ENCODE data around the gene TUSC2. TPM values are rescaled to one million over a fixed set of nuclear protein-coding genes. Genes with fewer than 3 reads are reported as not detected.
"Not testable (repeated sequence)": the region's sequence is repeated elsewhere in the genome, so short reads cannot be mapped to it uniquely, and the experiment has no call there.

The TUSC2 gene
- total RNA-seq, 1 experiment from 2014 or later: 29.1 TPM

GRCh38 chr3:50294492-50295403 lies 33.3 kb downstream of the TUSC2 start:
- no peak for DNase-seq (ENCODE audit: low spot score)

- no peak for DNase-seq (ENCODE audit: low spot score)
These were observed 33.9 kb downstream of the TUSC2 start for GRCh38 chr3:50294089-50294488.

- no peak for DNase-seq (ENCODE audit: low spot score)
These were observed 34.8 kb downstream of the TUSC2 start for GRCh38 chr3:50293079-50293801.

- peak; percentile 94 for DNase-seq (ENCODE audit: low spot score)
These were observed 35.6 kb downstream of the TUSC2 start, which contains the start of gene IFRD2 for GRCh38 chr3:50292159-50293078. IFRD2 (minus strand) TSS chr3:50292429; CDS start chr3:50292274, 155 bp downstream.

- no peak for DNase-seq (ENCODE audit: low spot score)
These were observed 37.8 kb downstream of the TUSC2 start for GRCh38 chr3:50290161-50290641.

GRCh38 chr3:50289130-50289529 lies 38.9 kb downstream of the TUSC2 start:
- DNase-seq (ENCODE audit: low spot score): no peak

- no peak for DNase-seq (ENCODE audit: low spot score)
These were observed 39.5 kb downstream of the TUSC2 start for GRCh38 chr3:50288387-50289007.

GRCh38 chr3:50287262-50287661 lies 40.8 kb downstream of the TUSC2 start:
- no peak for DNase-seq (ENCODE audit: low spot score)

GRCh38 chr3:50286322-50287227 lies 41.4 kb downstream of the TUSC2 start:
- DNase-seq (ENCODE audit: low spot score): no peak

GRCh38 chr3:50284121-50284520 lies 43.9 kb downstream of the TUSC2 start:
- DNase-seq (ENCODE audit: low spot score): not testable (repeated sequence)

- DNase-seq (ENCODE audit: low spot score): no peak
These were observed 48.6 kb downstream of the TUSC2 start for GRCh38 chr3:50279255-50280016.

- DNase-seq (ENCODE audit: low spot score): no peak
These were observed 49.2 kb downstream of the TUSC2 start, which contains the start of gene LSMEM2 for GRCh38 chr3:50278880-50279224. LSMEM2 (plus strand) TSS chr3:50279087; CDS start chr3:50279114, 27 bp downstream.

GRCh38 chr3:50278123-50278879 lies 49.7 kb downstream of the TUSC2 start:
- DNase-seq (ENCODE audit: low spot score): no peak

GRCh38 chr3:50276762-50277101 lies 51.3 kb downstream of the TUSC2 start:
- no peak for DNase-seq (ENCODE audit: low spot score)

- DNase-seq (ENCODE audit: low spot score): no peak
These were observed 51.8 kb downstream of the TUSC2 start for GRCh38 chr3:50275996-50276761.

GRCh38 chr3:50275141-50275995 lies 52.7 kb downstream of the TUSC2 start:
- DNase-seq (ENCODE audit: low spot score): no peak

All from H4 (cell line).